CD4-positive, alpha-beta T cell (primary cell): ENCODE measurements around the gene MAP2K7. TPM values are rescaled to one million over a fixed set of nuclear protein-coding genes. Genes with fewer than 3 reads are reported as not detected.

Source experiments
- ATAC-seq: fragments of 200-7000 bp; cut with Tn5 transposase; one replicate; pipeline ENCODE4 v1.10.0; 2022; ENCODE audit warnings: mild to moderate bottlenecking; ENCODE audit not compliant: poor library complexity
- CTCF ChIA-PET: fragments of 350-600 bp; sonication (Branson Sonifier 250); formaldehyde crosslinking; loops from one replicate; lab custom pipeline; 2021; ENCODE audit warnings: antibody characterized with exemption, inconsistent platforms; lab: Charles Lee
- POLR2A ChIA-PET: fragments of 350-600 bp; sonication (Branson Sonifier 250); formaldehyde crosslinking; loops from one replicate; lab custom pipeline; 2021; ENCODE audit warnings: antibody characterized with exemption, inconsistent platforms; lab: Charles Lee
- DNase-seq, 14 experiments: peaks; one replicate each; pipeline ENCODE4 v3.0.0-alpha.2; 2013 to 2020; ENCODE audit warnings: mixed read lengths in 2 of 14
- H3K27ac ChIP-seq, 2 donors: one replicate each; pipeline versions ENCODE4 v1.5.1 to v1.7.0; 2013; ENCODE audit warnings: low read length in 2 of 2, low read depth in 1 of 2, mild to moderate bottlenecking in 1 of 2
- H3K27me3 ChIP-seq, 2 experiments: 1 replicate in 1 of 2; 2 replicates in 1 of 2; pipeline versions ENCODE4 v1.6.1 to v1.7.0; 2013; ENCODE audit warnings: low read length in 2 of 2, control low read depth in 1 of 2, mild to moderate bottlenecking in 1 of 2, moderate library complexity in 1 of 2; ENCODE audit not compliant: insufficient read depth in 2 of 2, control insufficient read depth in 1 of 2
- H3K36me3 ChIP-seq: one replicate; pipeline ENCODE4 v1.6.1; 2013; ENCODE audit warnings: low read length, control low read depth; ENCODE audit not compliant: insufficient read depth
- H3K4me1 ChIP-seq: one replicate; pipeline ENCODE4 v1.6.1; 2013; ENCODE audit warnings: low read length, control low read depth; ENCODE audit not compliant: insufficient read depth
- H3K4me3 ChIP-seq: one replicate; pipeline ENCODE4 v1.5.1; 2013; ENCODE audit warnings: mild to moderate bottlenecking, low read length, moderate library complexity
- H3K9me3 ChIP-seq, 2 experiments: 1 replicate in 1 of 2; 2 replicates in 1 of 2; pipeline versions ENCODE4 v1.6.1 to v1.7.0; 2013; ENCODE audit warnings: low read length in 2 of 2, mild to moderate bottlenecking in 2 of 2, control low read depth in 1 of 2, moderate library complexity in 1 of 2; ENCODE audit not compliant: control insufficient read depth in 1 of 2, insufficient read depth in 1 of 2
- H3K27ac Mint-ChIP-seq: one replicate; pipeline ENCODE4 v1.8.0; 2020; ENCODE audit warnings: mixed read lengths
- H3K27me3 Mint-ChIP-seq: one replicate; pipeline ENCODE4 v1.8.0; 2021; ENCODE audit warnings: mixed read lengths
- H3K36me3 Mint-ChIP-seq: one replicate; pipeline ENCODE4 v1.8.0; 2021; ENCODE audit warnings: low read depth, mixed read lengths
- H3K4me1 Mint-ChIP-seq: one replicate; pipeline ENCODE4 v1.8.0; 2021; ENCODE audit warnings: low read depth, mixed read lengths
- H3K4me3 Mint-ChIP-seq: one replicate; pipeline ENCODE4 v1.8.0; 2020; ENCODE audit warnings: mild to moderate bottlenecking, mixed read lengths
- H3K9me3 Mint-ChIP-seq: one replicate; pipeline ENCODE4 v1.8.0; 2020; ENCODE audit warnings: mixed read lengths
- intact Hi-C, 2 experiments: fragments of 100-400 bp; cut with DNase I in 1 of 2; cut with micrococcal nuclease in 1 of 2; formaldehyde crosslinking; loops; one replicate each; pipeline versions ENCODE4 v1.15.1 to v1.9.0; 2023 to 2025; cut with DNase I, micrococcal nuclease
- total RNA-seq, 174 experiments: library from RNA in 2 of 174; stranded (reverse) in 2 of 174; gene quantifications; one replicate each; pipeline ENCODE4 v1.2.3 and lab custom pipeline; 2021 to 2026
- TF ChIP-seq, protein P1 (sequence below): fragments of 200-600 bp; IDR thresholded peaks from one replicate; pipeline ENCODE4 v1.8.0; 2022; ENCODE audit warnings: antibody characterized with exemption, mild to moderate bottlenecking

MAP2K7 gene
- total RNA-seq, 2 experiments from 2014 or later: 81.7 to 82.3 TPM

DNA sequence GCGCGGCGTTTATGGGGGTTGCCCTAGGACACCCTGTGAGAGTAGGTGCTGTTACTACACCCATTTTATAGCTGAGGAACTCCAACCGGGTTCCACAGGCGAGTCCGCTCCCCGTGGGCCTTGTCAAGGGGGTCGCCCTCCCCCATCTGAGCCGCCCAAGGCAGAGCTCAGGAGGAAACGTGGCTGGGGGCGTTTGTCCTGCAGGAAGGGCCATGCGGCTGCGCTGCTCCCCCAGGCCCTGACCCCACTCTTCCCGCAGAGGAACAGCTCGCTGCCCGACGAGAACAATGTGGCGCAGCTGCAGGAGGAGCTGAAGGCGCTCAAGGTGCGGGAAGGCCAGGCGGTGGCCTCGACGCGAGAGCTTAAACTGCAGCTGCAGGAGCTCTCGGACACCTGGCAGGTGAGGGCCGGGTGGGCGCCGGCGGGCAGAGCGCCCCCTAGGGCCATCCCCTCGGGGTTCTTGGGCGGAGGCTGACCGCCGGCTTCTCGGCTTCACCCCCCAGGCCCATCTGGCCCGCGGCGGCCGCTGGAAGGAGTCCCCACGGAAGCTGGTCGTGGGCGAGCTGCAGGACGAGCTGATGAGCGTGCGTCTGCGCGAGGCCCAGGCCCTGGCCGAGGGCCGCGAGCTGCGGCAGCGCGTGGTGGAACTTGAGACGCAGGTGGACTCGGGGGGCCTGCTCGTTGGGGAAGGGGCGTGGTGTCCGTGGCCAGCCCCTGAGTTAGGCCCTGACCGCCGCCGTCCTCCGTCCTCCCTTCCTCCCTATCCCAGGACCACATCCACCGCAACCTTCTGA lies 41.9 kb upstream of the MAP2K7 start:
- H3K4me1 Mint-ChIP-seq: peaks cover 8% of the 10 kb centered on the region
- CTCF ChIA-PET: interaction anchor here (1.1 to 1.4 kb wide), 3 partner anchors 42 to 82 kb away, joined by 3 to 4 read pairs (median 4); partner anchors contain the start of genes MAP2K7, SNAPC2 and TIMM44
- TF ChIP-seq, protein P1, sequence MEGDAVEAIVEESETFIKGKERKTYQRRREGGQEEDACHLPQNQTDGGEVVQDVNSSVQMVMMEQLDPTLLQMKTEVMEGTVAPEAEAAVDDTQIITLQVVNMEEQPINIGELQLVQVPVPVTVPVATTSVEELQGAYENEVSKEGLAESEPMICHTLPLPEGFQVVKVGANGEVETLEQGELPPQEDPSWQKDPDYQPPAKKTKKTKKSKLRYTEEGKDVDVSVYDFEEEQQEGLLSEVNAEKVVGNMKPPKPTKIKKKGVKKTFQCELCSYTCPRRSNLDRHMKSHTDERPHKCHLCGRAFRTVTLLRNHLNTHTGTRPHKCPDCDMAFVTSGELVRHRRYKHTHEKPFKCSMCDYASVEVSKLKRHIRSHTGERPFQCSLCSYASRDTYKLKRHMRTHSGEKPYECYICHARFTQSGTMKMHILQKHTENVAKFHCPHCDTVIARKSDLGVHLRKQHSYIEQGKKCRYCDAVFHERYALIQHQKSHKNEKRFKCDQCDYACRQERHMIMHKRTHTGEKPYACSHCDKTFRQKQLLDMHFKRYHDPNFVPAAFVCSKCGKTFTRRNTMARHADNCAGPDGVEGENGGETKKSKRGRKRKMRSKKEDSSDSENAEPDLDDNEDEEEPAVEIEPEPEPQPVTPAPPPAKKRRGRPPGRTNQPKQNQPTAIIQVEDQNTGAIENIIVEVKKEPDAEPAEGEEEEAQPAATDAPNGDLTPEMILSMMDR: peak; percentile 16
- no peak overlapping the region for H3K27ac Mint-ChIP-seq
- intact Hi-C loops: no loop called here
- no peak overlapping the region for H3K27ac ChIP-seq
- POLR2A ChIA-PET: interaction anchor here (0.6 to 2.7 kb wide), 6 partner anchors 8 to 977 kb away, joined by 3 to 12 read pairs (median 4); partner anchors contain the start of genes MAP2K7 and SNAPC2
- H3K27me3 Mint-ChIP-seq: peaks cover 7% of the 10 kb centered on the region
- H3K4me1 ChIP-seq: peaks cover 44% of the 10 kb centered on the region
- H3K4me3 ChIP-seq: peak overlapping the region; percentile 50
- H3K36me3 ChIP-seq: no peaks in the 10 kb centered on the region
- peak overlapping the region; percentile 30 for H3K4me3 Mint-ChIP-seq
- H3K9me3 Mint-ChIP-seq: no peaks in the 10 kb centered on the region
- ATAC-seq (no peak), DNase-seq (peak in 1 of 14 experiments; percentile 43)
- H3K27me3 ChIP-seq: peaks cover 25 to 30% of the 10 kb centered on the region in 2 experiments
- no peaks in the 10 kb centered on the region for H3K36me3 Mint-ChIP-seq
- H3K9me3 ChIP-seq: no peaks in the 10 kb centered on the region

DNA sequence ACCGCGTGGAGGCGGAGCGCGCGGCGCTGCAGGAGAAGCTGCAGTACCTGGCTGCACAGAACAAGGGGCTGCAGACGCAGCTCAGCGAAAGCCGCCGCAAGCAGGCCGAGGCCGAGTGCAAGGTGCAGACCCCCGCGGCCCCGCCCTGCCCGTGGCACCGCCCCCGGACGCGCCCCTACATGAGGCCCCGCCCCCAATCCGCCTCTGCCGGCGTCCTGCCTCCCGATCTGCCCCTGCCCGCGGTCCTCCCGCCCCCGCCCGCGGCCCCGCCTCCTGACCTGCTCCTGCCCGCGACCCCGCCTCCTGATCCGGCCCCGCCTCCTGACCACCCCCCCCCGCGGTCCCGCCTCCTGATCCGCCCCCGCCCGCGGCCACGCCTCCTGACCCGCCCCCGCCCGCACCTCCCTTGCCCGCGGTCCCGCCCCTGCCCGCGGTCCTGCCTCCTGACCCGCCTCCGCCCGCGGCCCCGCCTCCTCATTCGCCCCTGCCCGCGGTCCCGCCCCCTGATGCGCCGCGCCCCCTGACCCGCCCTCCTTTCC lies 41.2 kb upstream of the MAP2K7 start:
- intact Hi-C loops: no loop called here
- POLR2A ChIA-PET: interaction anchor here (0.6 to 2.7 kb wide), 6 partner anchors 13 to 978 kb away, joined by 3 to 12 read pairs (median 3); partner anchors contain the start of genes MAP2K7, PET100, SNAPC2 and XAB2
- no peaks in the 10 kb centered on the region for H3K9me3 ChIP-seq
- Mint-ChIP-seq H3K27me3 (peaks cover 7% of the 10 kb centered on the region), H3K27ac (no peak overlapping the region), H3K9me3 (no peaks in the 10 kb centered on the region), H3K4me3 (no peak overlapping the region), H3K36me3 (no peaks in the 10 kb centered on the region), H3K4me1 (peaks cover 8% of the 10 kb centered on the region)
- TF ChIP-seq, protein P1: no peak
- peaks cover 27 to 30% of the 10 kb centered on the region in 2 experiments for H3K27me3 ChIP-seq
- CTCF ChIA-PET: interaction anchor here (1.0 to 1.4 kb wide), 3 partner anchors 41 to 81 kb away, joined by 3 to 4 read pairs (median 3); partner anchors contain the start of genes MAP2K7, SNAPC2 and TIMM44
- ATAC-seq (peak; percentile 66), DNase-seq (peak; percentile 60 to 87 (median 74))
- no peak overlapping the region for H3K27ac ChIP-seq
- peak overlapping the region; percentile 50 for H3K4me3 ChIP-seq
- H3K36me3 ChIP-seq: no peaks in the 10 kb centered on the region
- peaks cover 44% of the 10 kb centered on the region for H3K4me1 ChIP-seq

DNA sequence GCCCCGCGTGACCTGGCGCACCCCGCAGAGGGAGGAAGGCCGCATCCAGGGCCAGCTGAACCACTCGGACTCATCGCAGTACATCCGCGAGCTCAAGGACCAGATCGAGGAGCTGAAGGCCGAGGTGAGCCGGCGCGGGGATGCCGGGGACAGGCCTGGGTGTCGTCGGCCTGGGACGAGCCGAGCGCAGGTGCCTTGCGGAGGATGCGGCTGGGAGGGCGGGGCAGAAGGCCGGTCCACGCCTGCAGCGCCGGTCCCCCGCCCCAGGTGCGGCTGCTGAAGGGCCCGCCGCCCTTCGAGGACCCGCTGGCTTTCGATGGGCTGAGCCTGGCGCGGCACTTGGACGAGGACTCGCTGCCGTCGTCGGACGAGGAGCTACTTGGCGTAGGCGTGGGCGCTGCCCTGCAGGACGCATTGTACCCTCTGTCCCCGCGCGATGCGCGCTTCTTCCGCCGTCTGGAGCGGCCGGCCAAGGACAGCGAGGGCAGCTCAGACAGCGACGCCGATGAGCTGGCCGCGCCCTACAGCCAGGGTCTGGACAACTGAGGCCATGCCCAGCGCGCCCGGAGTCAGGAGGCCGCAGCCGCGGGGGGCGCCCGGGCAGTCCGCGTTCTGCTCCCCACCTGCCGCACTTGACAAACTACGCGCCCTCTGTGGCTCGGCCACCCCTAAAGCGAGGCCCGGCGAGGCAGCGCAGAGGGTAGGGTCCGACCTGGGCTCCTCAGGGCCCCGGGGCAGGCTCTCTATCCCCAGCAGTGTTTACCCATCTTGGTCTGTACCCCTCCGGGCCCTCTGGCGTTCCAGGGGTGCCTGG lies 40.3 kb upstream of the MAP2K7 start:
- Histone ChIP-seq H3K4me3 (no peak overlapping the region), H3K27me3 (peaks cover 24 to 30% of the 10 kb centered on the region in 2 experiments), H3K4me1 (peaks cover 50% of the 10 kb centered on the region), H3K27ac (no peak overlapping the region), H3K9me3 (no peaks in the 10 kb centered on the region), H3K36me3 (no peaks in the 10 kb centered on the region)
- Mint-ChIP-seq H3K27me3 (peaks cover 7% of the 10 kb centered on the region), H3K9me3 (no peaks in the 10 kb centered on the region), H3K4me3 (peak overlapping the region; percentile 11), H3K27ac (no peak overlapping the region), H3K36me3 (no peaks in the 10 kb centered on the region), H3K4me1 (peaks cover 10% of the 10 kb centered on the region)
- peak in 2 of 14 experiments; percentile 50 to 60 for DNase-seq
- ChIA-PET CTCF (interaction anchor here (1.0 kb wide), 1 partner anchor 40 kb away, joined by 3 read pairs; the partner anchor contains the start of gene MAP2K7), POLR2A (interaction anchor here (0.5 to 2.7 kb wide), 4 partner anchors 40 to 1083 kb away, joined by 3 to 12 read pairs (median 4); partner anchors contain the start of genes MAP2K7, PET100 and XAB2)
- ATAC-seq: no peak
- intact Hi-C loops: no loop called here
- TF ChIP-seq, protein P1: no peak
